Neuronal stem cell (in vitro differentiated cells): ENCODE data around the gene CCL7.

Experiments used
- DNase-seq: peaks from one replicate; pipeline ENCODE4 v3.0.0-alpha.2; 2013; ENCODE audit warnings: low spot score
- H2AFZ ChIP-seq: one replicate; pipeline ENCODE4 v1.6.1; 2013; ENCODE audit warnings: mild to moderate bottlenecking, low read length, inconsistent platforms
- H2AK5ac ChIP-seq: 2 replicates; pipeline ENCODE4 v1.6.1; 2013; ENCODE audit warnings: low read depth, mild to moderate bottlenecking, inconsistent platforms, low read length, moderate library complexity, mixed read lengths
- H2BK120ac ChIP-seq: 2 replicates; pipeline ENCODE4 v1.6.1; 2013; ENCODE audit warnings: low read depth, mild to moderate bottlenecking, inconsistent platforms, low read length, moderate library complexity, mixed read lengths
- H2BK12ac ChIP-seq: one replicate; pipeline ENCODE4 v1.6.1; 2013; ENCODE audit warnings: low read length, inconsistent platforms
- H2BK15ac ChIP-seq: 2 replicates; pipeline ENCODE4 v1.6.1; 2013; ENCODE audit warnings: mild to moderate bottlenecking, low read length, inconsistent platforms, mixed read lengths
- H2BK5ac ChIP-seq: one replicate; pipeline ENCODE4 v1.6.1; 2013; ENCODE audit warnings: inconsistent platforms, mild to moderate bottlenecking, low read length, moderate library complexity
- H3K14ac ChIP-seq: one replicate; pipeline ENCODE4 v1.6.1; 2013; ENCODE audit warnings: low read length, inconsistent platforms
- H3K18ac ChIP-seq: 2 replicates; pipeline ENCODE4 v1.6.1; 2013; ENCODE audit warnings: low read length, inconsistent platforms
- H3K23ac ChIP-seq: 2 replicates; pipeline ENCODE4 v1.6.1; 2013; ENCODE audit warnings: low read depth, mild to moderate bottlenecking, mixed read lengths, low read length, inconsistent platforms; ENCODE audit not compliant: poor library complexity
- H3K27ac ChIP-seq: replicated peaks from 3 replicates; pipeline ENCODE4 v1.5.1; 2013; ENCODE audit warnings: low read length, inconsistent platforms
- H3K27me3 ChIP-seq, 3 experiments: 2 replicates each; pipeline ENCODE4 v1.6.1; 2013; ENCODE audit warnings: low read length in 3 of 3, mild to moderate bottlenecking in 2 of 3, inconsistent platforms in 1 of 3, low read depth in 1 of 3, mixed read lengths in 1 of 3, moderate library complexity in 1 of 3; ENCODE audit not compliant: control insufficient read depth in 3 of 3, insufficient read depth in 3 of 3
- H3K36me3 ChIP-seq, 2 donors: replicated peaks in 1 of 2; 2 replicates each; pipeline ENCODE4 v1.6.1; 2013; ENCODE audit warnings: low read length in 2 of 2; ENCODE audit not compliant: control insufficient read depth in 2 of 2, insufficient read depth in 2 of 2
- H3K4ac ChIP-seq: 2 replicates; pipeline ENCODE4 v1.6.1; 2013; ENCODE audit warnings: inconsistent platforms, mild to moderate bottlenecking, low read length, moderate library complexity
- H3K4me1 ChIP-seq, 2 donors: 1 replicate in 1 of 2; 2 replicates in 1 of 2; pipeline ENCODE4 v1.6.1; 2013; ENCODE audit warnings: low read length in 2 of 2, low read depth in 1 of 2; ENCODE audit not compliant: control insufficient read depth in 2 of 2, insufficient read depth in 1 of 2
- H3K4me2 ChIP-seq: one replicate; pipeline ENCODE4 v1.6.1; 2013; ENCODE audit warnings: mild to moderate bottlenecking, low read length, inconsistent platforms; ENCODE audit not compliant: insufficient read depth, poor library complexity, severe bottlenecking
- H3K4me3 ChIP-seq, 2 donors: 2 replicates each; pipeline ENCODE4 v1.5.1; 2013; ENCODE audit warnings: low read length in 2 of 2, mild to moderate bottlenecking in 2 of 2, inconsistent platforms in 1 of 2, moderate library complexity in 1 of 2
- H3K79me1 ChIP-seq: one replicate; pipeline ENCODE4 v1.6.1; 2013; ENCODE audit warnings: low read depth, mild to moderate bottlenecking, inconsistent platforms, low read length, moderate library complexity
- H3K9ac ChIP-seq: one replicate; pipeline ENCODE4 v1.6.1; 2013; ENCODE audit warnings: mild to moderate bottlenecking, low read depth, low read length, inconsistent platforms; ENCODE audit not compliant: poor library complexity
- H3K9me3 ChIP-seq, 2 donors: replicated peaks in 1 of 2; 2 replicates each; pipeline versions ENCODE3 to v1.6.1; 2013; ENCODE audit warnings: low read length in 2 of 2, mild to moderate bottlenecking in 2 of 2, inconsistent platforms in 1 of 2, low read depth in 1 of 2, mixed read lengths in 1 of 2, moderate library complexity in 1 of 2; ENCODE audit not compliant: control insufficient read depth in 2 of 2, insufficient read depth in 1 of 2
- H4K8ac ChIP-seq: one replicate; pipeline ENCODE4 v1.6.1; 2013; ENCODE audit warnings: low read depth, mild to moderate bottlenecking, inconsistent platforms, low read length, moderate library complexity
- H4K91ac ChIP-seq: one replicate; pipeline ENCODE4 v1.6.1; 2013; ENCODE audit warnings: low read length, low read depth, mild to moderate bottlenecking, inconsistent platforms; ENCODE audit not compliant: poor library complexity
- WGBS, 2 donors: extraction: QIAGEN DNeasy Blood & Tissue Kit; methylation state at CpG; one replicate each; pipeline ENCODE4 v1.1.7; 2013; ENCODE audit warnings: missing lambda C conversion rate in 2 of 2, mixed read lengths in 1 of 2; ENCODE audit not compliant: insufficient read length in 2 of 2, insufficient replicate concordance in 1 of 2; ENCODE audit errors: extremely low coverage in 2 of 2; 5-methylcytosine and 5-hydroxymethylcytosine counted together

Gene CCL7

GRCh38 chr17:34254146-34254545, 15.9 kb upstream of the CCL7 start:
- H3K4me1 ChIP-seq: peaks cover 0 to 17% of the 10 kb centered on the region in 2 donors
- peak overlapping the region; percentile 78 for H2AFZ ChIP-seq
- WGBS, 2 donors: no CpG with 5 or more reads among the region's 3 CpGs
- H2AK5ac ChIP-seq: no peak overlapping the region
- H3K27me3 ChIP-seq: no peaks in the 10 kb centered on the region
- no peak overlapping the region for H3K4me2 ChIP-seq
- no peak overlapping the region for H3K4me3 ChIP-seq
- no peak overlapping the region for H4K8ac ChIP-seq
- H3K4ac ChIP-seq: no peak overlapping the region
- no peaks in the 10 kb centered on the region for H3K36me3 ChIP-seq
- H3K9me3 ChIP-seq: no peaks in the 10 kb centered on the region
- no peaks in the 10 kb centered on the region for H3K79me1 ChIP-seq
- no peak for DNase-seq
- H4K91ac ChIP-seq: no peak overlapping the region
- peak overlapping the region; percentile 49 for H3K27ac ChIP-seq
- no peak overlapping the region for H3K18ac ChIP-seq
- H2BK120ac ChIP-seq: no peak overlapping the region
- no peak overlapping the region for H2BK15ac ChIP-seq
- no peak overlapping the region for H2BK12ac ChIP-seq
- H3K14ac ChIP-seq: no peak overlapping the region
- no peak overlapping the region for H3K9ac ChIP-seq
- no peak overlapping the region for H2BK5ac ChIP-seq
- no peak overlapping the region for H3K23ac ChIP-seq

DNA sequence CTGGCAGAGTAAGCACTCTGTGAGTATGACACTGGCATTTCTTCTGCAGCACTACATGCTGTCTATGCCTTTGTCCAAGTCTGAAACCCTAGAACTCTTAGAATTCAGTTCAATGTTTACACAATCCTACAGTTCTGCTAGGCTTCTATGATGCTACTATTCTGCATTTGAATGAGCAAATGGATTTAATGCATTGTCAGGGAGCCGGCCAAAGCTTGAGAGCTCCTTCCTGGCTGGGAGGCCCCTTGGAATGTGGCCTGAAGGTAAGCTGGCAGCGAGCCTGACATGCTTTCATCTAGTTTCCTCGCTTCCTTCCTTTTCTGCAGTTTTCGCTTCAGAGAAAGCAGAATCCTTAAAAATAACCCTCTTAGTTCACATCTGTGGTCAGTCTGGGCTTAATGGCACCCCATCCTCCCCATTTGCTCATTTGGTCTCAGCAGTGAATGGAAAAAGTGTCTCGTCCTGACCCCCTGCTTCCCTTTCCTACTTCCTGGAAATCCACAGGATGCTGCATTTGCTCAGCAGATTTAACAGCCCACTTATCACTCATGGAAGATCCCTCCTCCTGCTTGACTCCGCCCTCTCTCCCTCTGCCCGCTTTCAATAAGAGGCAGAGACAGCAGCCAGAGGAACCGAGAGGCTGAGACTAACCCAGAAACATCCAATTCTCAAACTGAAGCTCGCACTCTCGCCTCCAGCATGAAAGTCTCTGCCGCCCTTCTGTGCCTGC, 15.2 kb upstream of the CCL7 start, which contains the start of gene CCL2:
Gene CCL2 (plus strand): TSS at position 635 of the 730 bp plus-strand sequence. CDS start 65 bp downstream, at position 700.
- DNase-seq: no peak

DNA sequence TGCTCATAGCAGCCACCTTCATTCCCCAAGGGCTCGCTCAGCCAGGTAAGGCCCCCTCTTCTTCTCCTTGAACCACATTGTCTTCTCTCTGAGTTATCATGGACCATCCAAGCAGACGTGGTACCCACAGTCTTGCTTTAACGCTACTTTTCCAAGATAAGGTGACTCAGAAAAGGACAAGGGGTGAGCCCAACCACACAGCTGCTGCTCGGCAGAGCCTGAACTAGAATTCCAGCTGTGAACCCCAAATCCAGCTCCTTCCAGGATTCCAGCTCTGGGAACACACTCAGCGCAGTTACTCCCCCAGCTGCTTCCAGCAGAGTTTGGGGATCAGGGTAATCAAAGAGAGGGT, 14.7 kb upstream of the CCL7 start:
- H2BK15ac ChIP-seq: no peak overlapping the region
- peak overlapping the region; percentile 78 for H2AFZ ChIP-seq
- H3K27ac ChIP-seq: peak overlapping the region; percentile 15
- peak overlapping the region in 1 of 2 donors; percentile 38 for H3K4me3 ChIP-seq
- no peaks in the 10 kb centered on the region for H3K9me3 ChIP-seq
- H4K8ac ChIP-seq: no peak overlapping the region
- no peak overlapping the region for H2BK12ac ChIP-seq
- H3K27me3 ChIP-seq: no peaks in the 10 kb centered on the region
- DNase-seq: no peak
- no peak overlapping the region for H3K9ac ChIP-seq
- peak overlapping the region; percentile 3 for H3K18ac ChIP-seq
- WGBS, 2 donors: no CpG with 5 or more reads among the region's 5 CpGs
- H2BK120ac ChIP-seq: no peak overlapping the region
- no peak overlapping the region for H3K23ac ChIP-seq
- H3K36me3 ChIP-seq: no peaks in the 10 kb centered on the region
- H3K4me1 ChIP-seq: peaks cover 0 to 17% of the 10 kb centered on the region in 2 donors
- no peak overlapping the region for H4K91ac ChIP-seq
- H2AK5ac ChIP-seq: no peak overlapping the region
- H3K4me2 ChIP-seq: peak overlapping the region; percentile 41
- H3K4ac ChIP-seq: no peak overlapping the region
- no peaks in the 10 kb centered on the region for H3K79me1 ChIP-seq
- H3K14ac ChIP-seq: no peak overlapping the region
- no peak overlapping the region for H2BK5ac ChIP-seq

More for the DNA sequence above, 15.2 kb upstream of the CCL7 start, which contains the start of gene CCL2:
- no peak within 1 kb of the TSS for H3K4ac ChIP-seq
- no peak within 1 kb of the TSS for H3K14ac ChIP-seq
- peak within 1 kb of the TSS; percentile 3 for H3K18ac ChIP-seq
- no peak within 1 kb of the TSS for H3K9ac ChIP-seq
- no CpG with 5 or more reads among the region's 11 CpGs for WGBS, 2 donors
- no peak within 1 kb of the TSS for H2BK15ac ChIP-seq
- peaks cover 0 to 17% of the 10 kb centered on the region in 2 donors for H3K4me1 ChIP-seq
- no peaks in the 10 kb centered on the region for H3K27me3 ChIP-seq
- H4K8ac ChIP-seq: no peak within 1 kb of the TSS
- H3K79me1 ChIP-seq: no peaks in the 10 kb centered on the region
- H2BK5ac ChIP-seq: no peak within 1 kb of the TSS
- peak within 1 kb of the TSS; percentile 78 for H2AFZ ChIP-seq
- no peak within 1 kb of the TSS for H3K23ac ChIP-seq
- H3K36me3 ChIP-seq: no peaks in the 10 kb centered on the region
- peak within 1 kb of the TSS; percentile 49 for H3K27ac ChIP-seq
- H3K4me2 ChIP-seq: peak within 1 kb of the TSS; percentile 41
- H4K91ac ChIP-seq: no peak within 1 kb of the TSS
- H2BK12ac ChIP-seq: no peak within 1 kb of the TSS
- H2BK120ac ChIP-seq: no peak within 1 kb of the TSS
- no peak within 1 kb of the TSS for H2AK5ac ChIP-seq
- H3K4me3 ChIP-seq: peak within 1 kb of the TSS; percentile 22 to 38
- H3K9me3 ChIP-seq: no peaks in the 10 kb centered on the region

GRCh38 chr17:34255841-34256240, 14.2 kb upstream of the CCL7 start:
- Histone ChIP-seq H3K36me3 (no peaks in the 10 kb centered on the region), H3K79me1 (no peaks in the 10 kb centered on the region), H2AK5ac (no peak overlapping the region), H3K23ac (no peak overlapping the region), H3K4me3 (no peak overlapping the region), H2BK120ac (no peak overlapping the region), H2AFZ (no peak overlapping the region), H2BK15ac (no peak overlapping the region), H3K9ac (no peak overlapping the region), H3K18ac (no peak overlapping the region), H3K14ac (no peak overlapping the region), H4K8ac (no peak overlapping the region), H3K4ac (no peak overlapping the region), H3K4me2 (no peak overlapping the region), H3K9me3 (no peaks in the 10 kb centered on the region), H2BK12ac (no peak overlapping the region), H3K27ac (no peak overlapping the region), H2BK5ac (no peak overlapping the region), H4K91ac (no peak overlapping the region), H3K27me3 (no peaks in the 10 kb centered on the region), H3K4me1 (peaks cover 0 to 17% of the 10 kb centered on the region in 2 donors)
- WGBS, 2 donors: no CpG with 5 or more reads among the region's 1 CpG
- no peak for DNase-seq
